NOMO-1 treated with DMSO at 0.1 percent for 48 hours (cell line): ENCODE results near the gene SLC22A31.
A peak's percentile ranks its signal among the peaks of the same experiment; 100 is the strongest.
"Not testable (repeated sequence)": the region's sequence is repeated elsewhere in the genome, so short reads cannot be mapped to it uniquely, and the experiment has no call there.

ENCODE experiments used
- DNase-seq: peaks from one replicate; lab custom pipeline; 2025; ENCODE audit not compliant: unreplicated experiment; lab: John Stamatoyannopoulos, UW

The SLC22A31 gene

GRCh38 chr16:89200124-89200849 is at the start of gene SLC22A31:
SLC22A31 (minus strand) TSS chr16:89200537; CDS start chr16:89200501, 36 bp downstream.
- DNase-seq: no peak

GRCh38 chr16:89248196-89248982 is 48.1 kb upstream of the SLC22A31 start:
- no peak for DNase-seq

- not testable (repeated sequence) for DNase-seq
Measured at GRCh38 chr16:89247734-89248075, 47.4 kb upstream of the SLC22A31 start.

GRCh38 chr16:89246903-89247733 is 46.8 kb upstream of the SLC22A31 start:
- DNase-seq: peak; percentile 65

- no peak for DNase-seq
Measured at GRCh38 chr16:89246383-89246902, 46.1 kb upstream of the SLC22A31 start.

GRCh38 chr16:89244754-89245153 is 44.4 kb upstream of the SLC22A31 start:
- DNase-seq: no peak

- DNase-seq: not testable (repeated sequence)
Measured at GRCh38 chr16:89244264-89244663, 43.9 kb upstream of the SLC22A31 start.

- no peak for DNase-seq
Measured at GRCh38 chr16:89243664-89244063, 43.3 kb upstream of the SLC22A31 start.

GRCh38 chr16:89242795-89243200 is 42.5 kb upstream of the SLC22A31 start:
- no peak for DNase-seq

GRCh38 chr16:89241187-89242007 is 41.1 kb upstream of the SLC22A31 start:
- DNase-seq: peak; percentile 65

- no peak for DNase-seq
Measured at GRCh38 chr16:89237733-89238132, 37.4 kb upstream of the SLC22A31 start.

GRCh38 chr16:89233678-89234490 is 33.5 kb upstream of the SLC22A31 start:
- peak; percentile 71 for DNase-seq

- no peak for DNase-seq
Measured at GRCh38 chr16:89232107-89232506, 31.8 kb upstream of the SLC22A31 start.

- DNase-seq: no peak
Measured at GRCh38 chr16:89230255-89230654, 29.9 kb upstream of the SLC22A31 start.

- no peak for DNase-seq
Measured at GRCh38 chr16:89224665-89225064, 24.3 kb upstream of the SLC22A31 start.

GRCh38 chr16:89222931-89223330 is 22.6 kb upstream of the SLC22A31 start:
- no peak for DNase-seq

- DNase-seq: no peak
Measured at GRCh38 chr16:89221604-89222003, 21.3 kb upstream of the SLC22A31 start.

- no peak for DNase-seq
Measured at GRCh38 chr16:89219365-89219764, 19.0 kb upstream of the SLC22A31 start.

- DNase-seq: peak; percentile 79
Measured at GRCh38 chr16:89217388-89218191, 17.3 kb upstream of the SLC22A31 start, which contains the start of gene ZNF778. ZNF778 (plus strand) TSS chr16:89217703; CDS start chr16:89221128, 3,425 bp downstream.
